Pons (tissue), 1 donor: ENCODE data around the gene TNRC6A.
"Not testable (repeated sequence)": the region's sequence is repeated elsewhere in the genome, so short reads cannot be mapped to it uniquely, and the experiment has no call there.

Source experiments
- DNase-seq: peaks from one replicate; pipeline ENCODE4 v3.0.0-alpha.2; 2016; ENCODE audit warnings: low spot score

TNRC6A gene

DNA sequence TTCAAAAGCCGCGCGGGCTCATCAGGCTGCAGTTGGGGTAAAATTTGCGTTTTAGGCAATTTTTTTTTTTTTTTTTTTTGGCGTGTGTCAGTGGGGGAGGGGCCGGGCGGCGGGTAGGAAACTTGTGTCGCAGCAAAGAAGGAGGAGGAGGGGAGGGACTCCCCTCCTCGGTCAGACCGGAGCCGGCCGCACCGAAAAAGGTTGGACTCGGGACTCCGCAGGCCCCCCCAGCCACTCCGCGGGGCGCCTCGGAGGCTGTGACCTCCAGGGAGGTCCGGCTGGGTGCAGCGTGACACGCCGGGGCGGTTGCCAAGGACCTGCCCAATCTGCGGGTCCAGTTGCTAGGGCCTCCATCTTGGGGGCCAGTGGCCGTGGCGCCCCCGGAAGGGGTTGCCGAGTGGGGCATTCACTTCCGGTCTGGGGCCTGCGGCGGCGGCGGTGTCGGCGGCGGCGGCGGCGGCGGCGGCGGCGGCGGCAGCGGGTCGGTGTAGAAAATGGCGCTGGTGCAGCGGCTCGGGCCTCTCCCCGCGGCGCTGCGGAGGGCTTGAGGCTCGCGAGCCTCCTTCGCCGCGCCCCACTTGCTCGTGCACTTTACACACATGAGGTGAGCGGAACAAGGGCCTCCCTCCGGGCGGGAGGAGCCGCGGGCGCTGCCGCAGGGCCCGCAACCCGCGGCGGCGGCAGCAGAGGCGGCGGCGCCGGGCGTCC is at the start of gene TNRC6A:
Gene TNRC6A, plus strand, starts transcription at position 409 of the 708 bp plus-strand sequence. Its CDS starts 191 bp downstream, at position 600.
- DNase-seq, result peak; percentile 74

DNA sequence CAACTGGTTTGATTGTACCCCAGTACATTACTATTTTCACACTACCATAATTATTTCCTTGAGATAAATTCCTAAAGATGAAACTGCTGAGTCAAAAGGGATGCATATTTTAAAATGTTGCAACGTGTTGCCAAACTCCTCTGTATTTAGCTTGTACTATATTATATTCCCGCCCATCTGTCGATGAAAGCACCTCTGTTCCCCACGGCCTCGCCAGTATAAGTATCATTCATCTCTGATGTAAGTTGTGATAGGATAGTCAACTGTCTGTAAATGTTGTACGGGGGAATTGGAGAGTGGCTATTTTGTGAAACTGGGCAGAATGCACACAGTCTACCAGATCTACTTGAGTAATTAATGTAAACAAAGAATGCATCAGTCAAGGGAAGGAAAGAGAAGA is 47.7 kb upstream of the TNRC6A start:
- no peak for DNase-seq

GRCh38 chr16:24683250-24683649 is 46.2 kb upstream of the TNRC6A start:
- no peak for DNase-seq

DNA sequence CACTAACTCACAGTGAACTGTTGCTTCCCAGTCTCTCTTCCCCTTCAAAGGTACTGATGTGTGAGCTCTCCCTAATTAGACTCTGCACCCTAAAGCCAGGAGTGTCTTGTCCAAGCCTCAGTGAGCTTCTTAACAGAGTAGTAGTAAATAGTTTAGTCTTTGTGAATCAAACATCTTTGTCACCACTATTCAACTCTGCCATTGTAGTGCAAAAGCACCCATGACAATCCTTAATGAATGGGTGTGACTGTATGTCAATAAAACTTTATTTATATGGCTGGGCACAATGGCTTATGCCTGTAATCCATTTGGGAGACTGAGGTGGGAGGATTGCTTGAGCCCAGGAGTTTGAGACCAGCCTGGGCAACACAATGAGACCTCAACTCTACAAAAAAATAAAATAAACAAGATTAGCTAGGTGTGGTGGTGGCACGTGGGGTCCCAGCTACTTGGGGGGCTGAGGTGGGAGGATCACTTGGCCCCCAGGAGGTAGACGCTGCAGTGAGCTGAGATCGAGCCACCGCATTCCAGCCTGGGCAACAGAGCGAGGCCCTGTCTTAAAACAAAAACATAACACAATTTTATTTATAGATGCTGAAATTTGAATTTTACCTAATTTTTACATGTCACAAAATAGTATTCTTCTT is 45.5 kb upstream of the TNRC6A start:
- no peak for DNase-seq

DNA sequence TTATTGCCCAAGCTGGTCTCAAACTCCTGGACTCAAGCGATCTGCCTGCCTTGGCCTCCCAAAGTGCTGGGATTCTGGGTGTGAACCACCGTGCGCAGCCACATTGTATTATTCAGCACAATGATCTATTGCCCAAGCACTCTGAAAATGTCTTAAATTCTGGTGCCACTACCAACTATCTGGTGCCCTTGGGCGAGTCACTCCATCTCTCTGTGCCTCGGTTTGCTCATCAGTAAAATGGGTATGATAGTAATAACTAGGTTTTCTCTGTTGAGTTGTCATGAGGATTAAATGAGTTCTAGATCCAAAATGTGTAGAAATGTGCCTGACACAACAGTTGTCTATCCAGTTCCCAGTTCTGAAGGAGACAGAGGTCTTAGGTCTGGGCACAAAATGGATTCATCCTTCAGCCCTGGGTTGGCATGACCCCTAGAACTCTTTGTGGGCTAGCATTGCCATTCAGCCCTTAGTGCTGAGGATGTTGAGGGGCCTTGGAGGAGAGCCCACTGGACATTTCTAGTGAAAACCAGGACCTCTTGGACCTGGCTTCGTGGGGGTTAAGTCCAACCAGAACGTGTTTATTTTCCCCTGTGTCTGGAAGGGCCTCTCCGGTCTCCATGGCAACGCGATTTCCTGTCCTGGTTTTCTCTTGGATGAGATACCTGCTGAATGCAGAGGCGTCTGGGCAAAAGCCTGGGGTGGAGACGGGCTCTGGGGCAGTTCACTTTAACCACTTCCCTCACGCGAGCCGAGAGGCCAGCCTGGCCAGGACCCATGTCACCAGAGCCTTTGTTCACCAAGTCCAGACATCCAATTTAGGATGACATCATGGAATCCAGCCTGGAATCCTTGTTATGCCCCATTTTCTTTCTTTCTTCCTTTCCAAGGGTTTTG is 43.7 kb upstream of the TNRC6A start:
- DNase-seq, result peak; percentile 51

DNA sequence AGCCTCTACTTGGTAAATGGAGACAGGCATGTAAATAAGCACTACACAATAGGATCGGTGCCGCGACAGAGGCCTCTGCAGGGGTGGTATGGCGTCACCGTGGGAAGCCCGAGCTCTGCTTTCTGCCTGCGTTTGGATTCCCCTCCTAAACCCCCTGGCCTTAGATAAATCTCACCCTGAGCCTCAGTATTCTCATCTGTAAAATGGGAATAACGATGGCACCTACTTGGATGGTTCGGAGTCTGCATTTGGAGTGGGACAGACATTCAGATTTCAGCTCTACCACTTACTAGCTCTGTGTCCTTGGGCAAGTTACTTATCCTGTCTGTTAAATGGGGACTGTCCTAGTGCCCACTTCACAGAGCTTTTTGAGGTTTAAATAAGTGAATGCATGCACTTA is 42.8 kb upstream of the TNRC6A start:
- no peak for DNase-seq

GRCh38 chr16:24688359-24688758 is 41.1 kb upstream of the TNRC6A start:
- DNase-seq, result no peak

DNA sequence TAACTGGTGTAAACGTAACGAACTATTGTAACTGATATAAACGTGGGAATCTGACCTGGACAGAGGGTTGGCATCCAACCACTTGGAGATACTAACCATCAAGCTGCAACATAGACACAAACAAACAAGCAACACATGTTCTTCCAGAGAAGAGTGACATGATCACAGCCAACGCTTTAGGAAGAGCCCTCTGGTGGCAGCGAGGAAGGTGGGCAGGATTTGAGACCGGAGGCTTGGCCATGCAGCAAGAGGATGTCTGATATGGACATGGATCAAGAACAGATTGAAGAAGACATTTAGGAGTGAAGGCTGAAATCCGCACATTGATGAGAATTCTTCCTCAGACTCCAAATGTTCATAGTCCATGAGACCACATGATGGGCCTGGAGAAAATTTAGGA is 40.3 kb upstream of the TNRC6A start:
- DNase-seq, result peak; percentile 58

GRCh38 chr16:24692854-24693253 is 36.6 kb upstream of the TNRC6A start:
- no peak for DNase-seq

- DNase-seq, result no peak
Measured at GRCh38 chr16:24694931-24695330, 34.5 kb upstream of the TNRC6A start.

DNA sequence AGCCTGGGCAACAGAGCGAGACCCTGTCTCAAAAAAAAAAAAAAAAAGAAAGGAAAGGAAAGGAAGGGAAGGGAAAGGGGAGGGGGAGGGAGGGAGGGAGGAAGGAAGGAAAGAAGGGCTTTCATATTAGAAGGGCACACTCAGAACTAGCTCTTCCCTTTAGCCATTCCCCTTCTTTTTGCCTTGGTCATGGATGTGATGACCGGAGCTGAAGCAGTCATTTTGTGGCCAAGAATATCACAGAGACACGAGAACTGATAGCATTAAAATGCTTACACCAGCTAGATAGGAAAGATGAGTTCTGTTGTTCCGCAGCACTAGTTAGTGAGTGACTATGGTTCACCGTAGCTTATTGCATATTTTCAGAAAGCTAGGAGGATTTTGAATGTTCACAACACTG is 32.8 kb upstream of the TNRC6A start:
- DNase-seq, result no peak

DNA sequence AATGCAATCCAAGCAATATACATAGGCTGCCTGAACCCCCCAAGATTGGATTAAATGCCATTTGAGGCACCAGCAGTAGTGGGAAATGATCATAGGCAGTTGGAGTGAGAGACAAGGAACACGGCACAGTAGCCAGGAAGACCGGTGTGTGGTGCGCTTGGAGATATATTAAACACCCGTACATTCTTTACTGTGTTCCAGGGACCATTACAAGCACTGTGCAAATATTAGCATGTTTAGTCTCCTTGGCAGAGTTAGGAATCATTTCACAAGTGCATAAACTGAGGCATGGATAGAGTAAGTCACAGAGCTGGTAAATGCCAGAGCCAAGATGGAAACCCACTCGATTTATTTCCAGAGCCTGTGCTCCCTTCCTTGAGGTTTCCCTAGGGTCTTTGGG is 31.1 kb upstream of the TNRC6A start:
- DNase-seq, result no peak

DNA sequence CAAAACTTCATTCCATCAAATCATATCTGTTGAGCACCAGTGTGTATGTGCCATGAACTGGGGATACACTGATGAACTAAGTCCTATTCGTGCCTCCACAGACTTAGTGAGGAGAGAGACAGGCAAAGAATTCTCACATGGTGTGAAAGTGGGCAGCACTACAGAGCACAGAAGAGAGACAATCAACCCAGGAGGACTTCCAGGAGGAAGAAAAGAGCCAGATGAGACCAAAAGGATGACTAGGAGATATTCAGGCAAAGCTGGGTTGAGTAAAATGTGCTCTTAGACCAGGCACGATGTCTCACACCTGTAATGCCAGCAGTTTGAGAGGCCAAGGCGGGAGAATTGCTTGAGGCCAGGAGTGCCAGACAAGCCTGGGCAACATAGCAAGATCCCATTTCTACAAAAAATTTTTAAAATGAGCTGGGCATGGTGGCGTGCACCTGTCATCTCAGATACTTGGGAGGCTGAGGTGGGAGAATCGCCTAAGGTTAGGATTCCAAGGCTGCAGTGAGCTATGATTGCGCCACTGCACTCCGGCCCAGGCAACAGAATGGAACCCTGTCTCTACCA is 30.2 kb upstream of the TNRC6A start:
- no peak for DNase-seq

DNA sequence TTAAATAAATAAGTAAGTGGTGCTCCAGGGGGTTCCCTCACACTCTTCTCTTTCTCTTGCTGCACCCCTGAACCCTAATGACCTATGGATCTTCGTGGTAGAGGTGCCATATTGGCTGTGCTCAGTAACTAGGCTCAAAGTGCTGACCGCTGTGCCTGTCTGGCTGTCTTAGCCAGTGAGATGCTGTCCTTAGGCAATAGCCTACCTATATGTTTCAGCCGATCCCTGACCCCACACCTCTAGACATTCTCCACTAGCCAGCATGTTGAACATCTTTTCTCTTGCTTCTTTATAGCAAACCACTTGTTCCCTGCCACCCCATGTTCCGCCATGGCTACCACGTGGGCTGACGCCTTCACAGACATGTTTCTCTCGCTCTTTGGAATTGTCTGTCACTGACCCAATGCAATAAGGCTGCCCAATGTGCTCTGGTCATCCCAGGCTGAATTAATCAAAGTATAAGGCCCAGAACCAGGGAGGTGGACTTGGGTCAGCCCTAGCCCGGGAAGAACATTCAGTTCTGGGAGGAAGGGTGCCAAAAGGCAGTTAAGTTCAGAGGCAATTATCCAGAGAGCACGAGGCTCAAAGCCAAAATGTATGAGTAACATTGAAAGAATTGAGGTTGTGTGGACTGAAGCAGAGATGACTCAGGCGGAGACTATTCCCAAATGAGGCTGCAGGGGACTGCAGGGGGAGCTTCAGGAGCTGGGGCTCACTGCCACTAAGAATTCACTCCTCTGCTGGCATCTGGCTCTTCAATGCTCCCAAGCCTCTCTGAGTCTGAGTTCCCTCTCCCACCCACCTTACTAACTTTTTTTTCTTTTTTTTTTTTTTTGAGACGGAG is 28.7 kb upstream of the TNRC6A start:
- peak; percentile 74 for DNase-seq

GRCh38 chr16:24701521-24701951 is 27.9 kb upstream of the TNRC6A start:
- DNase-seq, result peak; percentile 7

DNA sequence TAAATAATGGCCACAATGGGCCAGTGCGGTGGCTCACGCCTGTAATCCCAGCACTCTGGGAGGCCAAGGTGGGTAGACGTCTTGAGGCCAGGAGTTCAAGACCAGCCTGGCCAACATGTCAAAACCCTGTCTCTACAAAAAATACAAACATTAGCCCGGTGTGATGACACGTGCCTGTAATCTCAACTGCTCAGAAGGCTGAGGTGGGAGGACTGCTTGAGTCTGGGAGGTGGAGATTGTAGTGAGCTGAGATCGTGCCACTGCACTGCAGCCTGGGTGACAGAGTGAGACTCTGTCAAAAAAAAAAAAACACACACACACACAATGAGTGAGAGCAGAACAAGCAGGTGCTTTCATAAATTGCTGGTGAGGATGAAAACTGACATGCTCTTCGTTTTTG is 21.7 kb upstream of the TNRC6A start:
- not testable (repeated sequence) for DNase-seq

DNA sequence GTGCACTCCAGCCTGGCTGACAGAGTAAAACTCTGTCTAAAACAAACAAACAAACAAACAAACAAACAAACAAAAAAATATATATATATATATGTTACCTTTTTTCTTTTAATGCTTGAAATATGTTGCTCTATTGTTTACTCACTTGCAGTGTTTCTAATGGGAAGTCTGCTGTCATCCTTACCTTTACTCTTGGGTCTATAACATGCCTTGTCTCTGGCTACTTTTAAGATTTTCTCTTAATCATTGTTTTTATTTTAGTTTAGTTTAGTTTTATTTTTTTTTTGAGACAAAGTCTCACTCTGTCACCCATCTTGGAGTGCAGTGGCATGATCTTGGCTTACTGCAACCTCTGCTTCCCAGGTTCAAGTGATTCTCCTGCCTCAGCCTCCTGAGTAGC is 16.1 kb upstream of the TNRC6A start:
- no peak for DNase-seq

DNA sequence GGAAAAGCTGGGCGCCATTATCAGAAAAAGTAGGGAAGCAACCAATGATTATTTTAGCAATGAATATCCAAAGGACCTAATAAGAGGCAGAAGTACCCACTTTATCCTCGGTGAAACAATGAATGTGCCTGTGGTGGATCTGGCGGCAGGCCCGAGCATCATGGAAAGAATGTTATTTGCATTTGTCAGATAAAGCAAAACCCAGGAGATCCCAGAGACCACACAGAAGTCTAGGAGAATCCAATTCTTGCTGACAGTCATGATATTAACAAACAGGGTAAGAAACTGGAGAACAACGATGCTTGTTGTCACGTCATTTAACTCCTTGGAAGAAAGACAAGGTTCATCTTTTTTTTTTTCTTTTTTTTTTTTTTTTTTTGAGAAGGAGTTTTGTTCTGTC is 12.0 kb upstream of the TNRC6A start:
- no peak for DNase-seq

DNA sequence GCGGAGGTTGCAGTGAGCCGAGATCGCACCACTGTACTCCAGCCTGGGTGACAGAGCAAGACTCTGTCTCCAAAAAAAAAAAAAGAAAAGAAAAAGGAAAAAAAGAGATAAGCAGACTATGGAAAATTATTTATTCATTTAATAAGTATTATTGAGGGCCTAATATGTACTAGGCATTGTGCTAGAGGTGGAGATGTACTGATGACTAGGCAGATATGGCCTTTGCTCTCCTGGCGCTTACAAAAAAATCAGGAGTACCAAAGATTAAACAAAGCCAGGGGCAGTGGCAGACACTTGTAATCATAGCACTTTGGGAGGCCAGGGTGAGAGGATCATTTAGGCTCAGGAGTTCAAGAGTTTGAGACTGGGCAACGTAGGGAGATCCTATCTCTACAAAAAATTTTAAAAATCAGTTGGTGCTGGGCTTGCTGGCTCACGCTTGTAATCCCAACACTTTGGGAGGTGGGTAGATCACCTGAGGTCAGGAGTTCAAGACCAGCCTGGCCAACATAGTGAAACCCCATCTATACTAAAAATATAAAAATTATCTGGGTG is 10.4 kb upstream of the TNRC6A start:
- no peak for DNase-seq

- DNase-seq, result no peak
Measured at GRCh38 chr16:24721830-24722238, 7.6 kb upstream of the TNRC6A start.

DNA sequence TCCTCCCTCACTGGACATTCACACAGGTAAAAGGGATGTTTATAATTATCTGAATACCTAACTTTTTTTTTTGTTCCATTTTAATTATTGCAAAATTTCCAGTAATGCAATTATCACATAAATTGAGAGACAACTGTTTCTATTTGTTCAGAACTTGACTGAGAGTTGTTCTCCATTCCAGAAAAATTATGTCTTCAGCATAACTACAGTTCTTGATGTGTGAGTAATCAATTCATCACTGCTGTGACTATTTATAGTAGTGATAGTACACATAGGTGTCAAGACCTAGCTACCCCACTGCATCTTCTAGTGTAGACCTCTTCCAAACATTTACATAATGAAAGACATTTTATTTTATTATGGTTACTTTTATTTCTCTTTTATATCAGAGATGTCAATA is 5.8 kb upstream of the TNRC6A start:
- DNase-seq, result no peak
